Endothelial cell of umbilical vein (primary cell): ENCODE measurements around the gene XKR8. TPM values are rescaled to one million over a fixed set of nuclear protein-coding genes. Genes with fewer than 3 reads are reported as not detected.

Experiments used
- BruUV-seq: library from RNA; stranded (reverse); fragments of 400-500 nt; replicated peaks from 2 replicates; lab custom pipeline; 2021; lab: Mats Ljungman, UMichigan
- CTCF ChIA-PET: fragments of 300-600, 350-600 bp; sonication (Branson Sonifier 250); formaldehyde crosslinking; loops from one replicate; lab custom pipeline; 2021; ENCODE audit warnings: antibody characterized with exemption, inconsistent platforms; lab: Charles Lee
- POLR2A ChIA-PET: fragments of 300-600, 350-600 bp; sonication (Branson Sonifier 250); formaldehyde crosslinking; loops from one replicate; lab custom pipeline; 2021; ENCODE audit warnings: antibody characterized with exemption, inconsistent platforms; lab: Charles Lee
- DNase-seq: peaks from one replicate; pipeline ENCODE4 v3.0.0-alpha.2; 2011; ENCODE audit warnings: low read depth, low spot score
- FAIRE-seq: peaks from 2 replicates; lab custom pipeline; 2011; peaks lifted over from hg19 to GRCh38; lab: Jason Lieb, UNC
- H2AFZ ChIP-seq: 2 replicates; pipeline ENCODE4 v1.6.0; 2012; ENCODE audit warnings: low read depth, low read length, control low read depth, inconsistent platforms
- H3K27ac ChIP-seq: 2 replicates; pipeline ENCODE4 v1.5.1; 2011; ENCODE audit warnings: low read depth, mild to moderate bottlenecking, control low read depth, low read length, moderate library complexity; ENCODE audit not compliant: insufficient read depth
- H3K27me3 ChIP-seq, 2 experiments: 2 replicates each; pipeline versions ENCODE4 v1.6.0 to v1.6.1; 2011; ENCODE audit warnings: low read length in 2 of 2, mixed read lengths in 1 of 2; ENCODE audit not compliant: control insufficient read depth in 2 of 2, insufficient read depth in 2 of 2
- H3K36me3 ChIP-seq, 2 experiments: 2 replicates in 1 of 2; 3 replicates in 1 of 2; pipeline ENCODE4 v1.5.1; 2011; ENCODE audit warnings: low read length in 2 of 2, mild to moderate bottlenecking in 1 of 2, moderate library complexity in 1 of 2; ENCODE audit not compliant: control insufficient read depth in 2 of 2, insufficient read depth in 2 of 2; ENCODE audit errors: extremely low read depth in 1 of 2
- H3K4me1 ChIP-seq: 3 replicates; pipeline ENCODE4 v1.5.1; 2011; ENCODE audit warnings: mild to moderate bottlenecking, low read length; ENCODE audit not compliant: control insufficient read depth, insufficient read depth; ENCODE audit errors: extremely low read depth
- H3K4me2 ChIP-seq: 2 replicates; pipeline ENCODE4 v1.6.1; 2011; ENCODE audit warnings: low read length, control low read depth, mixed read lengths; ENCODE audit not compliant: insufficient read depth
- H3K4me3 ChIP-seq, 3 experiments: fragments of 200-600 bp in 1 of 3; sonication (generic), shearing (Covaris generic) in 1 of 3; replicated peaks in 1 of 3; 2 replicates each; pipeline ENCODE4 v1.5.1; 2011 to 2016; ENCODE audit warnings: control low read depth in 3 of 3, low read length in 3 of 3, mild to moderate bottlenecking in 2 of 3, inconsistent platforms in 1 of 3, low read depth in 1 of 3, moderate library complexity in 1 of 3; ENCODE audit not compliant: insufficient read depth in 1 of 3
- H3K79me2 ChIP-seq: 2 replicates; pipeline ENCODE4 v1.6.0; 2012; ENCODE audit warnings: low read length, inconsistent platforms; ENCODE audit not compliant: control insufficient read depth, insufficient read depth
- H3K9ac ChIP-seq: replicated peaks from 2 replicates; pipeline ENCODE3; 2011; ENCODE audit warnings: low read length, control low read depth; ENCODE audit not compliant: insufficient read depth; ENCODE audit errors: extremely low read depth
- H3K9me1 ChIP-seq: replicated peaks from 3 replicates; pipeline ENCODE4 v1.6.0; 2011; ENCODE audit warnings: mild to moderate bottlenecking, low read length; ENCODE audit not compliant: control insufficient read depth, insufficient read depth; ENCODE audit errors: extremely low read depth
- H3K9me3 ChIP-seq: replicated peaks from 2 replicates; pipeline ENCODE4 v1.5.1; 2012; ENCODE audit warnings: low read length, inconsistent platforms; ENCODE audit not compliant: control insufficient read depth, insufficient read depth
- H4K20me1 ChIP-seq: replicated peaks from 2 replicates; pipeline ENCODE3; 2011; ENCODE audit warnings: mild to moderate bottlenecking, low read length; ENCODE audit not compliant: control insufficient read depth, insufficient read depth; ENCODE audit errors: extremely low read depth
- CTCF ChIP-seq, 2 donors: IDR thresholded peaks; 1 replicate in 1 of 2; 2 replicates in 1 of 2; pipeline ENCODE4 v1.5.1; 2011; ENCODE audit warnings: low read length in 2 of 2, mild to moderate bottlenecking in 2 of 2, moderate library complexity in 2 of 2, control low read depth in 1 of 2, inconsistent platforms in 1 of 2, low read depth in 1 of 2; ENCODE audit not compliant: insufficient read depth in 1 of 2; ENCODE audit errors: extremely low read depth in 1 of 2
- EZH2 ChIP-seq: IDR thresholded peaks from 2 replicates; pipeline ENCODE4 v1.6.1; 2012; ENCODE audit warnings: borderline replicate concordance, low read depth, mild to moderate bottlenecking, moderate library complexity, low read length, inconsistent platforms; ENCODE audit not compliant: severe bottlenecking
- FOS ChIP-seq: IDR thresholded peaks from 2 replicates; pipeline ENCODE4 v1.6.1; 2011; ENCODE audit warnings: mild to moderate bottlenecking, low read length, moderate library complexity, borderline replicate concordance; ENCODE audit not compliant: insufficient read depth
- GATA2 ChIP-seq: IDR thresholded peaks from 2 replicates; pipeline ENCODE4 v1.7.0; 2011; ENCODE audit warnings: low read depth, mild to moderate bottlenecking, moderate library complexity, mixed read lengths, low read length; ENCODE audit not compliant: insufficient read length, insufficient read depth
- JUN ChIP-seq: IDR thresholded peaks from 2 replicates; pipeline ENCODE4 v1.6.1; 2011; ENCODE audit warnings: borderline replicate concordance, low read depth; ENCODE audit not compliant: insufficient read length, insufficient read depth
- MYC ChIP-seq: IDR thresholded peaks from one replicate; pipeline ENCODE4 v1.6.1; 2011; ENCODE audit warnings: mild to moderate bottlenecking, low read depth, low read length
- POLR2A ChIP-seq: IDR thresholded peaks from 2 replicates; pipeline ENCODE4 v1.6.1; 2012; ENCODE audit warnings: low read depth, mild to moderate bottlenecking, control low read depth, low read length
- POLR2AphosphoS5 ChIP-seq: IDR thresholded peaks from 2 replicates; pipeline ENCODE4 v1.6.1; 2012; ENCODE audit warnings: low read depth, mild to moderate bottlenecking, control low read depth, low read length, moderate library complexity; ENCODE audit not compliant: insufficient read depth
- dilution Hi-C: fragments of 300-500 bp; cut with MboI; formaldehyde crosslinking; loops from one replicate; pipeline ENCODE4 v1.15.0; 2019; ENCODE audit warnings: low sequenced_read_pairs; ENCODE audit not compliant: extremely low pct_ligation_motif_present
- intact Hi-C: fragments of 100-400 bp; cut with micrococcal nuclease; formaldehyde crosslinking; loops from one replicate; pipeline ENCODE4 v1.10.0; 2022
- polyA plus RNA-seq, 4 experiments: library from polyadenylated mRNA; depleted of rRNA in 3 of 4; stranded (reverse) in 3 of 4; unstranded in 1 of 4; fragments of >200 nt; gene quantifications; 2 replicates each; pipeline versions ENCODE4 v1.2.1 to v1.2.3, GENCODE V29; 2011 to 2012; ENCODE audit warnings: missing spikeins in 1 of 4
- total RNA-seq: library from RNA; stranded (reverse); gene quantifications from 2 replicates; pipeline ENCODE4 v1.2.3, GENCODE V29; 2021
- TF ChIP-seq, protein P1 (sequence below): IDR thresholded peaks from 2 replicates; pipeline ENCODE4 v1.6.1; 2011; ENCODE audit not compliant: insufficient read depth, insufficient read length

Gene XKR8
- total and polyA plus RNA-seq, 2 donors (not counting 3 experiments of a cell fraction or from before 2014, with no cell fraction given) = 10.0 to 13.1 TPM

- Histone ChIP-seq H3K4me3 (no peak overlapping the region), H2AFZ (no peak overlapping the region), H3K4me1 (peaks cover 5% of the 10 kb centered on the region), H3K9ac (no peak overlapping the region), H4K20me1 (no peaks in the 10 kb centered on the region), H3K4me2 (no peak overlapping the region), H3K27ac (no peak overlapping the region), H3K27me3 (peaks cover 0 to 2% of the 10 kb centered on the region in 2 experiments), H3K79me2 (no peaks in the 10 kb centered on the region), H3K9me1 (no peaks in the 10 kb centered on the region), H3K9me3 (no peaks in the 10 kb centered on the region), H3K36me3 (no peaks in the 10 kb centered on the region)
- ChIA-PET POLR2A (no interaction called here), CTCF (interaction anchor here (1.1 to 1.3 kb wide), 3 partner anchors 17 to 254 kb away, joined by 3 to 4 read pairs (median 3); no protein-coding TSS in a partner anchor)
- intact Hi-C loops = no loop called here
- dilution Hi-C loops = no loop called here
- BruUV-seq = no TSS peak
- FAIRE-seq (no peak), DNase-seq (no peak)
- TF ChIP-seq MYC = no peak
- TF ChIP-seq FOS = no peak
- TF ChIP-seq GATA2 = no peak
- TF ChIP-seq POLR2AphosphoS5 = no peak
- TF ChIP-seq EZH2 = no peak
- TF ChIP-seq, protein P1, sequence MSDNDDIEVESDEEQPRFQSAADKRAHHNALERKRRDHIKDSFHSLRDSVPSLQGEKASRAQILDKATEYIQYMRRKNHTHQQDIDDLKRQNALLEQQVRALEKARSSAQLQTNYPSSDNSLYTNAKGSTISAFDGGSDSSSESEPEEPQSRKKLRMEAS = no peak
- no peak for TF ChIP-seq CTCF (IDR thresholded peaks at IDR 0.05; ENCODE audit: extremely low read depth in 1 of 2, insufficient read depth in 1 of 2, low read depth in 1 of 2, low read length in 2 of 2)
- TF ChIP-seq JUN = no peak
- no peak for TF ChIP-seq POLR2A
These were observed 4.7 kb upstream of the XKR8 start for GRCh38 chr1:27955076-27955475.
